ENCODE measurements around the gene MCF2L2. TPM values are rescaled to one million over a fixed set of nuclear protein-coding genes. Genes with fewer than 3 reads are reported as not detected.

MCF2L2 gene
- total and polyA plus RNA-seq, 2 donors (not counting 1 experiment from before 2014, with no cell fraction given): 0.03 to 1.6 TPM

GRCh38 chr3:183342824-183343223 lies 85.6 kb downstream of the MCF2L2 start:
- no peak overlapping the region for H3K27ac Mint-ChIP-seq
- Histone ChIP-seq H4K20me1 (ENCODE audit: control insufficient read depth, insufficient read depth, low read length, poor library complexity, severe bottlenecking) (no peaks in the 10 kb centered on the region), H3K79me2 (ENCODE audit: control insufficient read depth, insufficient read depth, low read length) (no peaks in the 10 kb centered on the region), H3K9me3 (ENCODE audit: control extremely low read depth in 1 of 3, control insufficient read depth in 2 of 3, insufficient read depth in 1 of 3, low read length in 2 of 3) (peaks cover 0 to 1% (median 0%) of the 10 kb centered on the region in 3 donors), H2AFZ (ENCODE audit: insufficient read depth, low read depth, low read length, poor library complexity, severe bottlenecking) (no peak overlapping the region), H3K27me3 (replicated peaks in 1 of 4; ENCODE audit: control extremely low read depth in 1 of 4, control insufficient read depth in 3 of 4, insufficient read depth in 4 of 4, low read length in 3 of 4) (peaks cover 0 to 3% (median 2%) of the 10 kb centered on the region in 4 experiments), H3K9ac (ENCODE audit: low read length) (no peak overlapping the region), H3K27ac (ENCODE audit: low read length in 2 of 2) (no peak overlapping the region), H3K36me3 (replicated peaks in 1 of 2; ENCODE audit: control extremely low read depth in 1 of 2, control insufficient read depth in 1 of 2, extremely low read depth in 1 of 2, insufficient read depth in 2 of 2, low read length in 1 of 2) (no peaks in the 10 kb centered on the region), H3K4me3 (ENCODE audit: control extremely low read depth in 1 of 5, extremely low read depth in 1 of 5, insufficient read depth in 1 of 5, low read depth in 2 of 5, low read length in 4 of 5) (no peak overlapping the region), H3K4me2 (replicated peaks; ENCODE audit: low read depth, low read length, poor library complexity, severe bottlenecking) (no peak overlapping the region), H3K4me1 (ENCODE audit: control insufficient read depth in 2 of 2, insufficient read depth in 2 of 2, low read length in 2 of 2) (no peaks in the 10 kb centered on the region)
- no peaks in the 10 kb centered on the region for H3K4me1 Mint-ChIP-seq
- no peak overlapping the region for H3K4me3 Mint-ChIP-seq
- DNase-seq: no peak
- ChIA-PET POLR2A (no interaction called here), CTCF (no interaction called here)
- H3K9me3 Mint-ChIP-seq (ENCODE audit: insufficient read depth): peaks cover 7% of the 10 kb centered on the region
- ATAC-seq (ENCODE audit: low read depth): no peak
- intact Hi-C loops (cut with micrococcal nuclease): no loop called here
- TF ChIP-seq EZH2 (IDR thresholded peaks at IDR 0.05; ENCODE audit: borderline replicate concordance, insufficient read depth, low read depth, low read length, poor library complexity, severe bottlenecking) (no peak), CTCF (IDR thresholded peaks at IDR 0.05) (no peak)
- WGBS (ENCODE audit: insufficient coverage): no CpG with 5 or more reads among the region's 1 CpG
- peaks cover 29% of the 10 kb centered on the region for H3K27me3 Mint-ChIP-seq

- H3K27me3 Mint-ChIP-seq: peaks cover 28% of the 10 kb centered on the region
- no peaks in the 10 kb centered on the region for H3K79me2 ChIP-seq (ENCODE audit: control insufficient read depth, insufficient read depth, low read length)
- peaks cover 0 to 1% (median 0%) of the 10 kb centered on the region in 3 donors for H3K9me3 ChIP-seq (ENCODE audit: control extremely low read depth in 1 of 3, control insufficient read depth in 2 of 3, insufficient read depth in 1 of 3, low read length in 2 of 3)
- no peak overlapping the region for H2AFZ ChIP-seq (ENCODE audit: insufficient read depth, low read depth, low read length, poor library complexity, severe bottlenecking)
- DNase-seq: no peak
- 81% methylated on average over 7 of the region's 14 CpGs for WGBS (ENCODE audit: insufficient coverage)
- H3K4me2 ChIP-seq (replicated peaks; ENCODE audit: low read depth, low read length, poor library complexity, severe bottlenecking): no peak overlapping the region
- H3K27ac Mint-ChIP-seq: no peak overlapping the region
- no peak overlapping the region for H3K4me3 ChIP-seq (ENCODE audit: control extremely low read depth in 1 of 5, extremely low read depth in 1 of 5, insufficient read depth in 1 of 5, low read depth in 2 of 5, low read length in 4 of 5)
- H3K36me3 ChIP-seq (replicated peaks in 1 of 2; ENCODE audit: control extremely low read depth in 1 of 2, control insufficient read depth in 1 of 2, extremely low read depth in 1 of 2, insufficient read depth in 2 of 2, low read length in 1 of 2): no peaks in the 10 kb centered on the region
- ChIA-PET CTCF (no interaction called here), POLR2A (interaction anchor here (0.7 kb wide), 1 partner anchor 175 kb away, joined by 3 read pairs; no protein-coding TSS in a partner anchor)
- intact Hi-C loops (cut with micrococcal nuclease): no loop called here
- H3K27ac ChIP-seq (ENCODE audit: low read length in 2 of 2): no peak overlapping the region
- no peak overlapping the region for H3K4me3 Mint-ChIP-seq
- H4K20me1 ChIP-seq (ENCODE audit: control insufficient read depth, insufficient read depth, low read length, poor library complexity, severe bottlenecking): no peaks in the 10 kb centered on the region
- no peak overlapping the region for H3K9ac ChIP-seq (ENCODE audit: low read length)
- H3K9me3 Mint-ChIP-seq (ENCODE audit: insufficient read depth): peaks cover 5% of the 10 kb centered on the region
- no peaks in the 10 kb centered on the region for H3K4me1 Mint-ChIP-seq
- H3K4me1 ChIP-seq (ENCODE audit: control insufficient read depth in 2 of 2, insufficient read depth in 2 of 2, low read length in 2 of 2): no peaks in the 10 kb centered on the region
- no peak for ATAC-seq (ENCODE audit: low read depth)
- no peak for TF ChIP-seq CTCF (IDR thresholded peaks at IDR 0.05)
- no peak for TF ChIP-seq EZH2 (IDR thresholded peaks at IDR 0.05; ENCODE audit: borderline replicate concordance, insufficient read depth, low read depth, low read length, poor library complexity, severe bottlenecking)
- H3K27me3 ChIP-seq (replicated peaks in 1 of 4; ENCODE audit: control extremely low read depth in 1 of 4, control insufficient read depth in 3 of 4, insufficient read depth in 4 of 4, low read length in 3 of 4): peaks cover 0 to 3% (median 2%) of the 10 kb centered on the region in 4 experiments
Observed at GRCh38 chr3:183341545-183342288, 86.7 kb downstream of the MCF2L2 start.

Measured in B cell (primary cell).